SK-N-SH (cell line): ENCODE results near the gene CD86. TPM values are rescaled to one million over a fixed set of nuclear protein-coding genes. Genes with fewer than 3 reads are reported as not detected.

Experiments used
- CTCF ChIA-PET: fragments of 300-600, 350-600 bp; formaldehyde crosslinking; extraction: SDS; loops from one replicate; lab custom pipeline; 2021; lab: Yijun Ruan, JAX
- POLR2A ChIA-PET: fragments of 350-600 bp; sonication (Branson Sonifier 250); formaldehyde crosslinking; extraction: SDS; loops from one replicate; lab custom pipeline; 2020; ENCODE audit warnings: antibody characterized with exemption, inconsistent platforms; lab: Yijun Ruan, JAX
- DNase-seq: peaks from one replicate; pipeline ENCODE4 v3.0.0; 2012
- H2AFZ ChIP-seq: fragments of 200-600 bp; sonication (generic); 2 replicates; pipeline ENCODE4 v1.8.1; 2016; ENCODE audit warnings: antibody characterized with exemption, mild to moderate bottlenecking, low read depth
- H3F3A ChIP-seq: fragments of 200-600 bp; sonication (generic); replicated peaks from 2 replicates; pipeline ENCODE3; 2016; ENCODE audit warnings: antibody characterized with exemption, mild to moderate bottlenecking; ENCODE audit not compliant: insufficient read depth
- H3K27ac ChIP-seq, 2 experiments: fragments of 200-500 bp in 1 of 2; fragments of 200-600 bp in 1 of 2; sonication (Bioruptor generic) in 1 of 2; sonication (generic), shearing (Covaris generic) in 1 of 2; 2 replicates each; pipeline versions ENCODE4 v1.5.1 to v1.6.1; 2014 to 2016; ENCODE audit warnings: low read depth in 2 of 2, inconsistent platforms in 1 of 2, low read length in 1 of 2, mild to moderate bottlenecking in 1 of 2, mixed read lengths in 1 of 2
- H3K27me3 ChIP-seq: fragments of 200-600 bp; sonication (generic), shearing (Covaris generic); 2 replicates; pipeline ENCODE4 v1.6.1; 2016; ENCODE audit warnings: mixed run types; ENCODE audit not compliant: insufficient read depth
- H3K36me3 ChIP-seq, 2 experiments: fragments of 200-500 bp in 1 of 2; fragments of 200-600 bp in 1 of 2; sonication (Bioruptor generic) in 1 of 2; sonication (generic) in 1 of 2; replicated peaks in 1 of 2; 2 replicates each; pipeline versions ENCODE3 to v1.5.1; 2014 to 2016; ENCODE audit warnings: low read length in 1 of 2, mild to moderate bottlenecking in 1 of 2; ENCODE audit not compliant: insufficient read depth in 2 of 2, control insufficient read depth in 1 of 2
- H3K4me1 ChIP-seq, 2 experiments: fragments of 200-500 bp in 1 of 2; fragments of 200-600 bp in 1 of 2; sonication (Bioruptor generic) in 1 of 2; sonication (generic), shearing (Covaris generic) in 1 of 2; 2 replicates each; pipeline versions ENCODE4 v1.5.1 to v1.6.1; 2014 to 2016; ENCODE audit warnings: low read depth in 1 of 2, low read length in 1 of 2, mixed run types in 1 of 2; ENCODE audit not compliant: insufficient read depth in 2 of 2, control insufficient read depth in 1 of 2
- H3K4me2 ChIP-seq: fragments of 200-600 bp; sonication (generic), shearing (Covaris generic); 2 replicates; pipeline ENCODE4 v1.6.1; 2017; ENCODE audit warnings: mixed run types
- H3K4me3 ChIP-seq, 2 experiments: fragments of 200-500 bp in 1 of 2; fragments of 200-600 bp in 1 of 2; sonication (Bioruptor generic) in 1 of 2; sonication (generic), shearing (Covaris generic) in 1 of 2; 2 replicates each; pipeline versions ENCODE4 v1.5.1 to v1.8.1; 2014 to 2016; ENCODE audit warnings: low read depth in 2 of 2, inconsistent platforms in 1 of 2, low read length in 1 of 2, mild to moderate bottlenecking in 1 of 2, mixed read lengths in 1 of 2, moderate library complexity in 1 of 2
- H3K79me2 ChIP-seq: fragments of 200-600 bp; sonication (generic); 2 replicates; pipeline ENCODE4 v1.8.1; 2017; ENCODE audit warnings: mild to moderate bottlenecking; ENCODE audit not compliant: insufficient read depth
- H3K9ac ChIP-seq: fragments of 200-600 bp; sonication (generic); 2 replicates; pipeline ENCODE4 v1.6.1; 2017; ENCODE audit warnings: mixed run types
- H3K9me2 ChIP-seq: fragments of 200-600 bp; sonication (generic); 2 replicates; pipeline ENCODE4 v1.6.1; 2017; ENCODE audit warnings: mixed run types
- H3K9me3 ChIP-seq: fragments of 200-600 bp; sonication (generic); 2 replicates; pipeline ENCODE4 v1.6.1; 2017; ENCODE audit warnings: mixed run types, mild to moderate bottlenecking, moderate library complexity
- H4K20me1 ChIP-seq: fragments of 200-600 bp; sonication (generic); 2 replicates; pipeline ENCODE4 v1.6.1; 2017; ENCODE audit warnings: mild to moderate bottlenecking, mixed run types; ENCODE audit not compliant: insufficient read depth
- CHD2 ChIP-seq: fragments of 150-350 bp; IDR thresholded peaks from 2 replicates; pipeline ENCODE4 v1.6.1; 2018; ENCODE audit warnings: low read length; ENCODE audit not compliant: partially characterized antibody
- ELF1 ChIP-seq: IDR thresholded peaks from 2 replicates; pipeline ENCODE4 v1.4.0; 2012
- EP300 ChIP-seq, 2 experiments: IDR thresholded peaks; 2 replicates each; pipeline versions ENCODE4 v1.4.0 to v1.6.1; 2012; ENCODE audit warnings: borderline replicate concordance in 1 of 2, low read depth in 1 of 2, low read length in 1 of 2
- EZH2phosphoT487 ChIP-seq: fragments of 200-600 bp; sonication (generic); IDR thresholded peaks from 2 replicates; pipeline ENCODE4 v1.6.1; 2017; ENCODE audit warnings: low read depth, mixed run types, mild to moderate bottlenecking, antibody characterized with exemption, moderate library complexity, borderline replicate concordance
- GABPA ChIP-seq: IDR thresholded peaks from 2 replicates; pipeline ENCODE4 v1.4.0; 2012; ENCODE audit warnings: low read depth, mild to moderate bottlenecking
- JUND ChIP-seq: IDR thresholded peaks from 2 replicates; pipeline ENCODE4 v1.4.0; 2012
- NFIC ChIP-seq: IDR thresholded peaks from 2 replicates; pipeline ENCODE4 v1.4.0; 2012; ENCODE audit warnings: borderline replicate concordance
- POLR2AphosphoS5 ChIP-seq: IDR thresholded peaks from 2 replicates; pipeline ENCODE4 v1.6.1; 2012; ENCODE audit warnings: low read depth, low read length
- RAD21 ChIP-seq: IDR thresholded peaks from 2 replicates; pipeline ENCODE4 v1.6.1; 2012; ENCODE audit warnings: mild to moderate bottlenecking, low read length
- RCOR1 ChIP-seq: fragments of 150-350 bp; IDR thresholded peaks from 2 replicates; pipeline ENCODE4 v1.6.1; 2017; ENCODE audit warnings: antibody characterized with exemption, low read length
- RXRA ChIP-seq: IDR thresholded peaks from 2 replicates; pipeline ENCODE4 v1.4.0; 2012; ENCODE audit warnings: low read depth, mild to moderate bottlenecking, borderline replicate concordance
- SIN3A ChIP-seq: IDR thresholded peaks from 2 replicates; pipeline ENCODE4 v1.6.1; 2012; ENCODE audit warnings: low read depth, mild to moderate bottlenecking, low read length, moderate library complexity, borderline replicate concordance
- SMC3 ChIP-seq: IDR thresholded peaks from 2 replicates; pipeline ENCODE4 v1.6.1; 2012; ENCODE audit warnings: low read depth, low read length, improper control_type of control experiment
- TAF1 ChIP-seq: IDR thresholded peaks from 2 replicates; pipeline ENCODE4 v1.6.1; 2012; ENCODE audit warnings: low read depth, mild to moderate bottlenecking, low read length, moderate library complexity, borderline replicate concordance
- TCF12 ChIP-seq: IDR thresholded peaks from 2 replicates; pipeline ENCODE4 v1.4.0; 2012
- TEAD4 ChIP-seq: IDR thresholded peaks from 2 replicates; pipeline ENCODE4 v1.4.0; 2012; ENCODE audit warnings: mild to moderate bottlenecking, borderline replicate concordance; ENCODE audit not compliant: insufficient read depth
- YY1 ChIP-seq: IDR thresholded peaks from 2 replicates; pipeline ENCODE4 v1.4.0; 2012; ENCODE audit warnings: low read depth, mild to moderate bottlenecking
- WGBS: methylation state at CpG from one replicate; pipeline ENCODE4 v1.1.6; 2017; ENCODE audit warnings: low lambda C conversion rate; 5-methylcytosine and 5-hydroxymethylcytosine counted together
- polyA plus RNA-seq, 3 experiments: library from polyadenylated mRNA; depleted of rRNA; stranded (reverse); fragments of >200 nt; gene quantifications; 2 replicates each; pipeline ENCODE4 v1.2.3, GENCODE V29; 2012
- TF ChIP-seq, protein P1 (sequence below): IDR thresholded peaks from 2 replicates; pipeline ENCODE4; 2012
- TF ChIP-seq, protein P2 (sequence below): IDR thresholded peaks from 2 replicates; pipeline ENCODE4 v1.6.1; 2012; ENCODE audit warnings: mild to moderate bottlenecking, low read depth, low read length, moderate library complexity
- TF ChIP-seq, protein P3 (sequence below): fragments of 200-600 bp; sonication (generic); IDR thresholded peaks from 2 replicates; pipeline ENCODE4 v1.6.1; 2017; ENCODE audit warnings: antibody characterized with exemption, mild to moderate bottlenecking, moderate library complexity
- TF ChIP-seq, protein P4 (sequence below): IDR thresholded peaks from 2 replicates; pipeline ENCODE4 v1.4.0; 2012; ENCODE audit warnings: low read depth
- TF ChIP-seq, protein P5 (sequence below): IDR thresholded peaks from 2 replicates; pipeline ENCODE4 v1.4.0; 2012; ENCODE audit warnings: low read depth, borderline replicate concordance

Gene CD86
- polyA plus RNA-seq, 1 of the 3 experiments (the other 2 are of a cell fraction), result not detected

DNA sequence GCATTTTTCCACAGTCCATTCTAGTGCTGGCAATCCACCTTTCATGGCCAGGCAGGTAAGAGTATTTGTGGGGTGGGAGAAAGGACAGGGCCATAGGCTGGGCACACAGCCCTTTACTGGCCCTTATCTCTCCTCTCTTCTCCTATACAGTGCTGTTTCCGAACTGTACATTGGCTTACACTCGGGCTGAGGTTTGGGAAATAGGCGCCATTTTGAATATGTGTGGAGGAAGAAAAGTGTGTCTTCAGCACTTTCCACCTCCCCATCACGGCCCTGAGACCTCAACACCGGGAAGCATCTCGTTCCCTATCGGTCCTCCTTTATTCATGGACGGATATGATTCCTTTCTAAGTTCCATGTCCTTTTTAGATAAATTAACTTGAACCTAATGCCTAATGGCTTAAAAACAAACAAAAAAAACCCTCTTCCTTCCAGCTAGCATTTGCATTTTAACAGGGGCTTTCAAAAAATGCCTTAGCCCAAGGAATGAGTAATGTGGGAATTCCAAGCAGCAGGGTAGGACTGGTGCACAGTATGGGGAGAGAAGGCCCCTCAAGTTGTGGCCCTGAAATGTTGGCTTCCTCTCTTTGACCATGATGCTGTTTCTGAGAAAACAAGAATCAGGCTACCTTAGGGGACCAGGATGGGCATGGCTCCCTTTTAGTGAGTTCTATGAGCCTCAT, 24.5 kb downstream of the CD86 start:
- TF ChIP-seq, protein P1, sequence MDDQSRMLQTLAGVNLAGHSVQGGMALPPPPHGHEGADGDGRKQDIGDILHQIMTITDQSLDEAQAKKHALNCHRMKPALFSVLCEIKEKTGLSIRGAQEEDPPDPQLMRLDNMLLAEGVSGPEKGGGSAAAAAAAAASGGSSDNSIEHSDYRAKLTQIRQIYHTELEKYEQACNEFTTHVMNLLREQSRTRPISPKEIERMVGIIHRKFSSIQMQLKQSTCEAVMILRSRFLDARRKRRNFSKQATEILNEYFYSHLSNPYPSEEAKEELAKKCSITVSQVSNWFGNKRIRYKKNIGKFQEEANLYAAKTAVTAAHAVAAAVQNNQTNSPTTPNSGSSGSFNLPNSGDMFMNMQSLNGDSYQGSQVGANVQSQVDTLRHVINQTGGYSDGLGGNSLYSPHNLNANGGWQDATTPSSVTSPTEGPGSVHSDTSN, result no peak
- TF ChIP-seq TAF1, result no peak
- no peak for TF ChIP-seq ELF1
- TF ChIP-seq RAD21, result no peak
- TF ChIP-seq RXRA, result no peak
- TF ChIP-seq POLR2AphosphoS5, result no peak
- TF ChIP-seq GABPA, result no peak
- TF ChIP-seq TCF12, result no peak
- TF ChIP-seq CHD2, result no peak
- TF ChIP-seq YY1, result no peak
- DNase-seq, result no peak
- no peaks in the 10 kb centered on the region for H3K9me3 ChIP-seq
- H3K9me2 ChIP-seq, result no peaks in the 10 kb centered on the region
- H4K20me1 ChIP-seq, result no peaks in the 10 kb centered on the region
- no peaks in the 10 kb centered on the region for H3K36me3 ChIP-seq
- H2AFZ ChIP-seq, result no peak overlapping the region
- no peak overlapping the region for H3K4me2 ChIP-seq
- no peak overlapping the region for H3K27ac ChIP-seq
- peaks cover 18% of the 10 kb centered on the region; the same call in 1 of the 2 replicates for H3K27me3 ChIP-seq
- ChIA-PET POLR2A (no interaction called here), CTCF (interaction anchor here (2.1 kb wide), 1 partner anchor 22 kb away, joined by 5 read pairs; no protein-coding TSS in a partner anchor)
- H3K79me2 ChIP-seq, result no peaks in the 10 kb centered on the region
- WGBS, result 17% methylated on average over 8 of the region's 8 CpGs
- H3K4me3 ChIP-seq, result no peak overlapping the region
- H3F3A ChIP-seq, result no peaks in the 10 kb centered on the region
- no peaks in the 10 kb centered on the region for H3K4me1 ChIP-seq
- no peak overlapping the region for H3K9ac ChIP-seq

DNA sequence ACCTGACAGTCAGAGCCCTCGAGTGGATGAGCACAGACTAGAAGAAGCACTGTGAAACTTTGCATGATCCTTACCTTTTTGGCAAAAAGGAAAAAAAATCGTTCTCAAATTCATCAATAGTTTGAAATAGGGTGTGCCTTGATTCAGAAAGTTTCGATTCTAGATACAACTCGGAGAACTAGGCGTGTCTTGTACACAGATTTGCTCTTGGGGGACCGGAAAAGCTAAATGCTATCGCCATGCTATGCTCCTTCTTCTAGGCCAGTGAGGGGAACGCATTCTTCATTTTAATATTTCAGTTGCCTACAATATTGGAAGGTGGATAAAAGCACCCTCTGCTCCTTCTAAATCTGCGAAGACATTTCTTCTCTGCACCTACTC, 25.0 kb downstream of the CD86 start:
- H3K79me2 ChIP-seq, result no peaks in the 10 kb centered on the region
- H3K27me3 ChIP-seq, result peaks cover 18% of the 10 kb centered on the region; the same call in 1 of the 2 replicates
- no peak overlapping the region for H3K4me3 ChIP-seq
- H3F3A ChIP-seq, result no peaks in the 10 kb centered on the region
- H3K9ac ChIP-seq, result no peak overlapping the region
- 7% methylated on average over 9 of the region's 9 CpGs for WGBS
- no peaks in the 10 kb centered on the region for H4K20me1 ChIP-seq
- POLR2A ChIA-PET, result no interaction called here
- H2AFZ ChIP-seq, result no peak overlapping the region
- no peak overlapping the region for H3K27ac ChIP-seq
- no peaks in the 10 kb centered on the region for H3K4me1 ChIP-seq
- no peaks in the 10 kb centered on the region for H3K36me3 ChIP-seq
- no peaks in the 10 kb centered on the region for H3K9me3 ChIP-seq
- no peak for DNase-seq
- CTCF ChIA-PET, result interaction anchor here (2.1 kb wide), 1 partner anchor 21 kb away, joined by 5 read pairs; no protein-coding TSS in a partner anchor
- H3K9me2 ChIP-seq, result no peaks in the 10 kb centered on the region
- H3K4me2 ChIP-seq, result no peak overlapping the region
- TF ChIP-seq EP300 (IDR thresholded peaks at IDR 0.05; ENCODE audit: borderline replicate concordance in 1 of 2, low read depth in 1 of 2, low read length in 1 of 2) (no peak), RCOR1 (no peak), JUND (no peak), EZH2phosphoT487 (no peak), SIN3A (no peak), SMC3 (no peak), NFIC (no peak), TEAD4 (no peak), GABPA (no peak)
- TF ChIP-seq, protein P2, sequence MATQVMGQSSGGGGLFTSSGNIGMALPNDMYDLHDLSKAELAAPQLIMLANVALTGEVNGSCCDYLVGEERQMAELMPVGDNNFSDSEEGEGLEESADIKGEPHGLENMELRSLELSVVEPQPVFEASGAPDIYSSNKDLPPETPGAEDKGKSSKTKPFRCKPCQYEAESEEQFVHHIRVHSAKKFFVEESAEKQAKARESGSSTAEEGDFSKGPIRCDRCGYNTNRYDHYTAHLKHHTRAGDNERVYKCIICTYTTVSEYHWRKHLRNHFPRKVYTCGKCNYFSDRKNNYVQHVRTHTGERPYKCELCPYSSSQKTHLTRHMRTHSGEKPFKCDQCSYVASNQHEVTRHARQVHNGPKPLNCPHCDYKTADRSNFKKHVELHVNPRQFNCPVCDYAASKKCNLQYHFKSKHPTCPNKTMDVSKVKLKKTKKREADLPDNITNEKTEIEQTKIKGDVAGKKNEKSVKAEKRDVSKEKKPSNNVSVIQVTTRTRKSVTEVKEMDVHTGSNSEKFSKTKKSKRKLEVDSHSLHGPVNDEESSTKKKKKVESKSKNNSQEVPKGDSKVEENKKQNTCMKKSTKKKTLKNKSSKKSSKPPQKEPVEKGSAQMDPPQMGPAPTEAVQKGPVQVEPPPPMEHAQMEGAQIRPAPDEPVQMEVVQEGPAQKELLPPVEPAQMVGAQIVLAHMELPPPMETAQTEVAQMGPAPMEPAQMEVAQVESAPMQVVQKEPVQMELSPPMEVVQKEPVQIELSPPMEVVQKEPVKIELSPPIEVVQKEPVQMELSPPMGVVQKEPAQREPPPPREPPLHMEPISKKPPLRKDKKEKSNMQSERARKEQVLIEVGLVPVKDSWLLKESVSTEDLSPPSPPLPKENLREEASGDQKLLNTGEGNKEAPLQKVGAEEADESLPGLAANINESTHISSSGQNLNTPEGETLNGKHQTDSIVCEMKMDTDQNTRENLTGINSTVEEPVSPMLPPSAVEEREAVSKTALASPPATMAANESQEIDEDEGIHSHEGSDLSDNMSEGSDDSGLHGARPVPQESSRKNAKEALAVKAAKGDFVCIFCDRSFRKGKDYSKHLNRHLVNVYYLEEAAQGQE, result no peak
- TF ChIP-seq, protein P3, sequence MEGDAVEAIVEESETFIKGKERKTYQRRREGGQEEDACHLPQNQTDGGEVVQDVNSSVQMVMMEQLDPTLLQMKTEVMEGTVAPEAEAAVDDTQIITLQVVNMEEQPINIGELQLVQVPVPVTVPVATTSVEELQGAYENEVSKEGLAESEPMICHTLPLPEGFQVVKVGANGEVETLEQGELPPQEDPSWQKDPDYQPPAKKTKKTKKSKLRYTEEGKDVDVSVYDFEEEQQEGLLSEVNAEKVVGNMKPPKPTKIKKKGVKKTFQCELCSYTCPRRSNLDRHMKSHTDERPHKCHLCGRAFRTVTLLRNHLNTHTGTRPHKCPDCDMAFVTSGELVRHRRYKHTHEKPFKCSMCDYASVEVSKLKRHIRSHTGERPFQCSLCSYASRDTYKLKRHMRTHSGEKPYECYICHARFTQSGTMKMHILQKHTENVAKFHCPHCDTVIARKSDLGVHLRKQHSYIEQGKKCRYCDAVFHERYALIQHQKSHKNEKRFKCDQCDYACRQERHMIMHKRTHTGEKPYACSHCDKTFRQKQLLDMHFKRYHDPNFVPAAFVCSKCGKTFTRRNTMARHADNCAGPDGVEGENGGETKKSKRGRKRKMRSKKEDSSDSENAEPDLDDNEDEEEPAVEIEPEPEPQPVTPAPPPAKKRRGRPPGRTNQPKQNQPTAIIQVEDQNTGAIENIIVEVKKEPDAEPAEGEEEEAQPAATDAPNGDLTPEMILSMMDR, result no peak
- TF ChIP-seq, protein P4, sequence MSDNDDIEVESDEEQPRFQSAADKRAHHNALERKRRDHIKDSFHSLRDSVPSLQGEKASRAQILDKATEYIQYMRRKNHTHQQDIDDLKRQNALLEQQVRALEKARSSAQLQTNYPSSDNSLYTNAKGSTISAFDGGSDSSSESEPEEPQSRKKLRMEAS, result no peak
- TF ChIP-seq, protein P5, sequence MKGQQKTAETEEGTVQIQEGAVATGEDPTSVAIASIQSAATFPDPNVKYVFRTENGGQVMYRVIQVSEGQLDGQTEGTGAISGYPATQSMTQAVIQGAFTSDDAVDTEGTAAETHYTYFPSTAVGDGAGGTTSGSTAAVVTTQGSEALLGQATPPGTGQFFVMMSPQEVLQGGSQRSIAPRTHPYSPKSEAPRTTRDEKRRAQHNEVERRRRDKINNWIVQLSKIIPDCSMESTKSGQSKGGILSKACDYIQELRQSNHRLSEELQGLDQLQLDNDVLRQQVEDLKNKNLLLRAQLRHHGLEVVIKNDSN, result no peak
